GM21447 (cell line): ENCODE data around the gene ARHGAP15.

Source experiments
- ATAC-seq: cut with Tn5 transposase; IDR thresholded peaks from one replicate; pipeline ENCODE4 v1.9.1; 2021; ENCODE audit not compliant: unreplicated experiment

The ARHGAP15 gene

GRCh38 chr2:143704451-143705106 lies 575.4 kb downstream of the ARHGAP15 start:
- ATAC-seq, result peak; percentile 76

GRCh38 chr2:143705108-143705707 lies 576.0 kb downstream of the ARHGAP15 start:
- ATAC-seq, result no peak

GRCh38 chr2:143706354-143706753 lies 577.1 kb downstream of the ARHGAP15 start:
- no peak for ATAC-seq

- ATAC-seq, result no peak
Observed at GRCh38 chr2:143708682-143709081, 579.5 kb downstream of the ARHGAP15 start.

- ATAC-seq, result no peak
Observed at GRCh38 chr2:143710196-143710595, 581.0 kb downstream of the ARHGAP15 start.

- no peak for ATAC-seq
Observed at GRCh38 chr2:143710879-143711278, 581.7 kb downstream of the ARHGAP15 start.

- no peak for ATAC-seq
Observed at GRCh38 chr2:143716522-143716921, 587.3 kb downstream of the ARHGAP15 start.

GRCh38 chr2:143717053-143717452 lies 587.8 kb downstream of the ARHGAP15 start:
- no peak for ATAC-seq

- ATAC-seq, result no peak
Observed at GRCh38 chr2:143717536-143718168, 588.4 kb downstream of the ARHGAP15 start.

GRCh38 chr2:143718745-143719144 lies 589.5 kb downstream of the ARHGAP15 start:
- no peak for ATAC-seq

- ATAC-seq, result no peak
Observed at GRCh38 chr2:143719406-143719805, 590.2 kb downstream of the ARHGAP15 start.

- no peak for ATAC-seq
Observed at GRCh38 chr2:143720095-143720664, 591.0 kb downstream of the ARHGAP15 start.

- no peak for ATAC-seq
Observed at GRCh38 chr2:143725400-143725799, 596.2 kb downstream of the ARHGAP15 start.

GRCh38 chr2:143726151-143726845 lies 597.1 kb downstream of the ARHGAP15 start:
- no peak for ATAC-seq

- no peak for ATAC-seq
Observed at GRCh38 chr2:143728498-143728897, 599.3 kb downstream of the ARHGAP15 start.

GRCh38 chr2:143729296-143729814 lies 600.1 kb downstream of the ARHGAP15 start:
- ATAC-seq, result no peak

- peak; percentile 78 for ATAC-seq
Observed at GRCh38 chr2:143730155-143730952, 601.1 kb downstream of the ARHGAP15 start.

GRCh38 chr2:143730953-143731260 lies 601.7 kb downstream of the ARHGAP15 start:
- peak; percentile 52 for ATAC-seq

GRCh38 chr2:143732076-143732475 lies 602.9 kb downstream of the ARHGAP15 start:
- ATAC-seq, result no peak

GRCh38 chr2:143732871-143733270 lies 603.7 kb downstream of the ARHGAP15 start:
- no peak for ATAC-seq

GRCh38 chr2:143734507-143734906 lies 605.3 kb downstream of the ARHGAP15 start:
- no peak for ATAC-seq
